Peyer's patch (tissue), 4 donors: ENCODE results near the gene HOXD13.

Experiments used
- POLR2A ChIP-seq, 2 donors: fragments of 450-650 bp; IDR thresholded peaks; one replicate each; pipeline ENCODE4 v1.5.1; 2017; ENCODE audit warnings: antibody characterized with exemption in 2 of 2, mild to moderate bottlenecking in 2 of 2, moderate library complexity in 2 of 2
- TF ChIP-seq, protein P1 (sequence below), 6 experiments: fragments of 450-650 bp in 4 of 6; fragments of 200-600 bp in 2 of 6; sonication (generic) in 1 of 6; IDR thresholded peaks; one replicate each; pipeline ENCODE4 v1.5.1; 2017 to 2019; ENCODE audit warnings: antibody characterized with exemption in 6 of 6, mild to moderate bottlenecking in 3 of 6, moderate library complexity in 1 of 6

DNA sequence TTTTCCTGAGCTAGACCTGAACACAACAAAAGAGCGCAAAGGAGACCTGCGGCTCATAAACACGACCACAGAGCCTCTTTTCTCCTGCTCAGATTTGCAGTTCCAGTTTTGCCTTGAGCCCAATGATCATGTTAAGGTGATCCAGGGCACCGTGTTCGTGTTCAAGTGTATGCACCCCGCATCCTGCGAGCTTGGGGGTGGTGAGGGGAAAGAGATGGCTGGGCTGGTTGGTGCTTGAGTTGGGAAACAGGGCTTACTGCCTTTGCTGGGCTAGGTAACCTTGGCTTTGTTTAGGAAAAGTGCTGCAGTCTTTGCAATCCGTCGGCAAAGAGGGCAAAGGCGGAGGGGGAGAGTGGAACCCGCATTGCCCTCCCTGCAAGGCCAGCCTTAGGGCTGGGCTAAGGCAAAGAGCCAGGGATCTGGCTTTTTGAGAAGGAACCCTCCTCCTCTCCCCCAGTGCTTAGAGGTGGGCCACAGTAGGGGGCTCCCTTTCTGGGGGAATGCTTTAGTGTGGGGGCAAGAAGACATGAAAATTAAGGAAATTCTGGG is 25.4 kb downstream of the HOXD13 start:
- TF ChIP-seq, protein P1, sequence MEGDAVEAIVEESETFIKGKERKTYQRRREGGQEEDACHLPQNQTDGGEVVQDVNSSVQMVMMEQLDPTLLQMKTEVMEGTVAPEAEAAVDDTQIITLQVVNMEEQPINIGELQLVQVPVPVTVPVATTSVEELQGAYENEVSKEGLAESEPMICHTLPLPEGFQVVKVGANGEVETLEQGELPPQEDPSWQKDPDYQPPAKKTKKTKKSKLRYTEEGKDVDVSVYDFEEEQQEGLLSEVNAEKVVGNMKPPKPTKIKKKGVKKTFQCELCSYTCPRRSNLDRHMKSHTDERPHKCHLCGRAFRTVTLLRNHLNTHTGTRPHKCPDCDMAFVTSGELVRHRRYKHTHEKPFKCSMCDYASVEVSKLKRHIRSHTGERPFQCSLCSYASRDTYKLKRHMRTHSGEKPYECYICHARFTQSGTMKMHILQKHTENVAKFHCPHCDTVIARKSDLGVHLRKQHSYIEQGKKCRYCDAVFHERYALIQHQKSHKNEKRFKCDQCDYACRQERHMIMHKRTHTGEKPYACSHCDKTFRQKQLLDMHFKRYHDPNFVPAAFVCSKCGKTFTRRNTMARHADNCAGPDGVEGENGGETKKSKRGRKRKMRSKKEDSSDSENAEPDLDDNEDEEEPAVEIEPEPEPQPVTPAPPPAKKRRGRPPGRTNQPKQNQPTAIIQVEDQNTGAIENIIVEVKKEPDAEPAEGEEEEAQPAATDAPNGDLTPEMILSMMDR (IDR thresholded peaks at IDR 0.05) = no peak
- TF ChIP-seq POLR2A (IDR thresholded peaks at IDR 0.05) = no peak
